ENCODE results near the gene FGGY.
"Not testable (repeated sequence)": the region's sequence is repeated elsewhere in the genome, so short reads cannot be mapped to it uniquely, and the experiment has no call there.

Gene FGGY

DNA sequence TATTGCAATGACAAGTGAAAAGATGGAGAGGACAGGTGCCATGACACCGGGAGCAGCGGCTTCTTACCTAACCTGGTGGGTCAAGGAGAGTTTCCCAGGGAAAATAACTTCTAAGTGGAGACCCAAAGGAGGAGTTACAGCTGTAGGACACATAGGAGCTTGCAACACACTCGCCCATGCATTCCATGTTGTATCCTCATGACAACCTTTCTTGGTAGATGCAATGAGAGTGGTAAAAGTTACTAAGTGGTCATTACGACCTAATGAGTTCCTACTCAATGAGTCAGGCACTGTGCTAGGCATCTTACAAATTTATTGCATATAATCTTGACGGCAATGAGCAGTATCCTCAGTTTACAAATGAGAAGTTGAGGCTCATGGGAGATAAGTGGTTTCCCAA, 398.4 kb downstream of the FGGY start:
- no peak for DNase-seq

GRCh38 chr1:59696421-59697115, 399.7 kb downstream of the FGGY start:
- DNase-seq = no peak

DNA sequence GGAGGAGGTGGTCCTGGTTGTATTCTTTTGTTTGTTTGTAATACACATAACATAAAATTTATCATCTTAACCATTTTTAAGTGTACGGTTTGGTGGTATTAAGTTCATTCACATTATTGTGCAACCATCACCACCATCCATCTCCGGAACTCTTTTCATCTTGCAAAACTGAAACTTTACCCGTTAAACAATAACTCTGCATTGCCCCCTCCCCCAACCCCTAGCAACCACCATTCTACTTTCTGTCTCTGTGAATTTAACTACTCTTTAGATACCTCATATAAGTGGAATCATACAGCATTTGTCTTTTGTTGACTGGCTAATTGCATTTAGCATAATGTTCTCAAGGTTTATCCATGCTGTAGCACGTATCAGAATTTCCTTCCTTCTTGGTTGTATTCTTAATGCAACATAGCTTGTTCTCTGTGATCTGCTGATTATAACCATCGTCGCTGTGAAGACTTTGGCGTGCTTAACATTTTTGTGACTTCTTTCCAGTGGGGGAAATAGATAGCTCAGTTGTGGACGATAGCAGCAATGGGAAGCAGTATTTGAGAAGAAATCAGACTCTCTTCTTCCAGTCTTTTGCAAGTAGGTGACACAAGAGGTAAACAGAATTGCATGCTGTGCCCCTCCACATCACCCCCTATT, 400.4 kb downstream of the FGGY start:
- DNase-seq = no peak

DNA sequence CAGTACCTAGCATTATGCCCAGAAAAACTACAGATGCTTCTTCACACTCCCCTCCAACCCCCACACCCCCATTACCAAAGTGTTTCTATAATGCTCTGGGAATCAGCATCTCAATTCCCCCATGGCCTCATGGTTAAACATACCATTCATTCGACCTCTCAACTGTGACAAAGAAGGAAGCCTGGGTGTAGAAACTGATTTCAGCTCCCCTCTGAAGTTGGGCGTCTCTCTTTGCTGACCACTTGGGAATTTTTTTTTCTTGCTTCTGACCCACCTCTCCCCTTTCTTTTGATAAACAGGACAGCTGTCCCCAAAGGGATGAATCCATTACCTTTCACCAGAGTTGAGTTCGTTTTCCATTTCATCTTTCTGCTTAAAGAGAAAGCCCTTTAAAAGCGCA, 401.5 kb downstream of the FGGY start:
- no peak for DNase-seq

GRCh38 chr1:59699227-59699847, 402.4 kb downstream of the FGGY start:
- peak in 4 of 56 donors; percentile 3 to 35 (median 10) for DNase-seq

- no peak for DNase-seq
Observed at GRCh38 chr1:59701376-59701775, 404.5 kb downstream of the FGGY start.

DNA sequence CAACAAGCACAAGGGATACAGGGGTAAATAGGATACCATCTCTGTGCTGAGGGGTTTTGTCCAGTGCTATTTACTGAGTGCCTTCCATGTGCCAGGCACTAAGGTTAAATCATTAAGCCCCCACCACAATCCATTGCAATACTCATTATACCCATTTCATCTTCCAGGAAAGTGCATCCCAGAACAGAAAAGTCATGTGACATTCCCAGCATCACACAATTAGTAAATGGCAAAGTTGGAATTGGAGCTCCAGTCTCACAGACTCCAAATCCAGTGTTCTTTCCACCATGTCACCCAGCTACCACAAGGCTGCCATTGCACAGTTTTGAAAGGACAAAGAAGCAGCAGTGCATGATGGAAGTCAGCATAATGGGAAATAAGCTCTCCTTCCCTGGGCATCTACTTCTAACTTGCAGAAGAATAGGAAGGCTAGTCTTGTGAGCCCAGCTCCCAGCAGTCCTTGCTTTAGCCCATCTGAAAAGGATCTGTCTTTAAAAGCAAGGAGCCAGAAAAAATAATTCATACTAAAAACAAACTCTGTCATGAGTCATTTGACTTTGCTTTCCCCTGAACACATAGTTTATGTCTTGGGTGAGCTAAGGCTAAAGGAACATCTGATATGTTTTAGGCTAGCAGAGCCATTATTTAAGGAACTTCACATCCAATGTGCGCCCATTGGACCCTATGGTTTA, 406.5 kb downstream of the FGGY start:
- DNase-seq = no peak

DNA sequence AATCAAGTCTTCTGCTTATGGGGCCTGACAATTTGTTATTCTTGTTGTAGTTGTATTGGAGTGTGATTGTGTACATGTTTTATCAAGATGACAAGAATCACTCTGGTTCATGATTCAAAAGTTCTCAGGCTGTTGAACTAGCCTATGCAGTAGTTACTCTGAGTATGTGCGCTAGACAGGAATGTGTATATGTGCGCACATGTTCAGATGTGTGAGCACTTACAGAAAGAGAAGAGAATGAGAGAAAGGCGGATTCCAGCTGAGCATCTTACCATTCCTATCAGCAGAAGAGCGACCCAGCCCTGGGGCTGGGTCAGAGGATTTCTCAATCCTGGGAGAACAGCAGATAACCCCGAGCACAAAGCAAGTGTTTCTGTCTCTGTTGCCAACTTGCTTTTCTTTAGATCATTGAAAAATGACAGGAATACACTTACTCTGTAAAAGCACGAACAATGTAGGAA, 407.1 kb downstream of the FGGY start:
- no peak for DNase-seq

DNA sequence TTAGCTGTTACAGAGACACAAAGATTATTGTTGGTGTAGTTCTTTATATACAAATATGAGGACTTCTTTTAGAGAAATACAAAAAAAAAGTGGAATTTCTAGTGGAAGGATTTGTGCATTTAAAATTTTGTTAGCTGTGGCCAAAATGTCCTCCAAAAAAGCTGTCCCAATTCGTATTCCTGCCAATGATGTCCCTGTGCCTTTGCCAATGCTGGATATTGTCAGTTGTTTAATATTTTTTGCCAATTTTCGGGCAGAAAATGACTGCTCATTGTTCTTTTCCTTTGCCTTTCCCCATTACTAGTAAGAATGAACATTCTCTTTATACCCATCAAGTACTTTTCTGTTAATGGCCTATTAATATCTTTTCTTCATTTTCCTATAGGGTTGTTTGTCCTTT, 407.8 kb downstream of the FGGY start:
- no peak for DNase-seq

- no peak for DNase-seq
Observed at GRCh38 chr1:59705466-59706302, 408.8 kb downstream of the FGGY start.

- DNase-seq = no peak
Observed at GRCh38 chr1:59706303-59706599, 409.4 kb downstream of the FGGY start.

DNA sequence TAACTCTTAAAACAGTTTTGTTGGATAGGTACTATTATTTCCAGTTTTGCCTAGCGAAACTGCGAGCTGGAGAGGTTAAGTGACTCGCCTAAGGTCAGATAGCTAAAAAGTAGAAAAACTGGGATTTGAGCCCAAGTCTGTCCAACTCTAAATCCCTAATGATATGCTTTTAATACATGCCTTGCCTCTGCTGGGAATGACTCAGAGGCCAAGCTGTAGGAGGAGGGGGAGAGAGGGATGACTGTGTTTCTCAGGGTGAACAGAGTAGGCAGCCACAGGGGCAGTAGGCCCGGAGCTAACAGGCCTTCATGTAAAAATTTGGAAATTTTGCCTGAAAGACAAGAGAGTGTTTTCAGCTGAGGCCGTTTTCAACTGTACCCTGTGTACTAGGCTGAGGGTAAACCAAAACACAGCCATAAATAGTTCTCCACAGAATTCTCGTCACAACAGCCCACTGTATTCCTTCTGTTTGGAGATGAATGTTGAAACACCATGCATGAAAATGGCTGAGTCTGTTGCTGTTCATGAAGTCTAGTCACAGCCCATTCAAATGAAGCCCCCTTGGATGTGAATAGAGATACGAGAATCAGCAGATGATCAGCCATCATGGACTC, 410.4 kb downstream of the FGGY start:
- DNase-seq = peak in 2 of 56 donors; percentile 7 to 57

DNA sequence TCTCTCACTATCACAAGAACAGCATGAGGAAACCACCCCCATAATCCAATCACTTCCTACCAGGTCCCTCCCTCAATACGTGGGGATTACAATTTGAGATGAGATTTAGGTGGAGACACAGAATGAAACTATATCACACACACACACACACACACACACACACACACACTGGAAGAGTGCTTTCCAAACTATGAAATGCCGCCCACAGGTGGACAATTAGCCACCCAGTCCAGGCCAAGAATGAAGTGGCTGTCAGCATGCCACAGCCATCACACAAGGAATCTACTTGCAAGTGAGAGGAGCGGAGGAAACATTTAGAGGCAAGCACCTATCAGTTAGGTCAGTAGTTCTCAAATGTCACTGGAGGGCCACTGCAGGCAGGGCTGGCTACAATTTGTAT, 412.4 kb downstream of the FGGY start:
- no peak for DNase-seq

DNA sequence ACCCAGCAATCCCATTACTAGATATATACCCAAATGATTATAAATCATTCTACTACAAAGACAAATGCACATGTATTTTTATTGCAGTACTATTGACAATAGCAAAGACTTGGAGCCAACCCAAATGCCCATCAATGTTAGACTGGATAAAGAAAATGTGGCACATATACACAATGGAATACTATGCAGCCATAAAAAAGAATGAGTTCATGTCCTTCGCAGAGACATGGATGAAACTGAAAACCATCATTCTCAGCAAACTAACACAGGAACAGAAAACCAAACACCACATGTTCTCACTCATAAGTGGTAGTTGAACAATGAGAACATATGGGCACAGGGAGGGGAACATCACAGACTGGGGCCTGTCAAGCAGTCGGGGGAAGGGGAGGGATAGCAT, 414.0 kb downstream of the FGGY start:
- DNase-seq = not testable (repeated sequence)

- DNase-seq = no peak
Observed at GRCh38 chr1:59714219-59714618, 417.3 kb downstream of the FGGY start.

DNA sequence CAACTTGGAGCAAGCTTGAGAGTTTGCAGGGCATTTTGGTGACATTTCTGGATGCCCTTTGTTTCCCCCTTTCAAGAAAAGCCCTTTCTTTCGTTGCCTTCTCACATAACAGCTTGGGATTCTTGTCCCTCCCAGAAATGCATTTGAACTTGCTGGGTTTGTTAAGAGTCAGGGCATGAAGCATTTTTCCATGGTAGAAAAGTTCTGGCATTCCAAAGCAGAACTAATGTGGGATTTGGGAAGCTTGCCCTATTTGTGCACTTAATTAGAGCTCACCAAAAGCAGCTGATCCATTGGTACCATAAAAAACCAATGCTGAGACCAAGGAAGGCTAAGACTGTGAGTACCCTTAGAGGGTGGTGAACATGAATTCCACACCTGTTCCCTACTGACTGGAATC, 418.1 kb downstream of the FGGY start:
- peak in 1 of 56 donors; percentile 39 for DNase-seq

DNA sequence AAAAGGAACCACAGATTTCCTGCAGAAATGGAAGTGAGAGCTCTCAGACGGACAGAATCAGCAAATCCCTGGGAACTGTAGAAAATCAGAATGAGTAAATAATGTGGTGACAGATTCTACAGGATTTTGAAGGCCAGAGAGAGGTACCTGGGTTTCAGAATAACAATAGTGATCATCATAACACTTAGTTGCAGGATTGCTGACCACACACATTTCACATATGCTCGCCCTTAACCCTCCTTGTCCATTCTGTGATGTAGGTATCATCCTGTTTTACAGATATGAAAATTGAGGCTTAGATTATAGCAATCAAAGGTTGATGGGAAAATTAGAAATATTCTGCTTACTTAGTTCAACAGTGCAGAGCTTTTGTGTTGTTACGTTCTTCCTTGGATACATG, 419.9 kb downstream of the FGGY start:
- no peak for DNase-seq

GRCh38 chr1:59718064-59718988, 421.4 kb downstream of the FGGY start:
- no peak for DNase-seq

DNA sequence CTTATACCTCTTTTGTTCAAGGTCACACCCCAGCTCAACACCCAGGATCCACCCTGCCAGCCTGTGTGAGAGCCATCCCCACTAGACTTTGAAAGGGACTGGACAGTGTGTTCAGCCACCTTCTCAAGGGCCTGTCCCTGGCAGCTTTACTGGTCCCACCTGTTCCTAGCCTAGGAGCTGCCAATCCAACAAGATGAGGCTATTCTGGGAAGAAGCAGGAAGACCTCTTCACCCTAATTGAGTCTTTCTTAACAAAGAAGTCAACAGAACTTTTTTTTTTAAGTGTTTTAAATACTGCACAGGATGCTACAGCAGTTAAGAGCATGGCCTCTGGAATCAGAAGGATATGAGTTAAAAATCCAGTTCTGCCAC, 422.1 kb downstream of the FGGY start:
- DNase-seq = no peak

Data from nucleus accumbens (tissue), 56 donors.